GM23338 (cell line): ENCODE results near the gene CENPL.

Experiments used
- EZH2 ChIP-seq: fragments of 200-600 bp; sonication (generic); IDR thresholded peaks from one replicate; pipeline ENCODE4 v1.8.0; 2017; ENCODE audit warnings: antibody characterized with exemption, mild to moderate bottlenecking, low read depth; ENCODE audit not compliant: unreplicated experiment
- EZH2phosphoT487 ChIP-seq: fragments of 200-600 bp; sonication (generic); IDR thresholded peaks from one replicate; pipeline ENCODE4 v1.8.1; 2018; ENCODE audit warnings: antibody characterized with exemption; ENCODE audit not compliant: unreplicated experiment
- JUNB ChIP-seq: IDR thresholded peaks from one replicate; pipeline ENCODE4 v1.6.1; 2016; ENCODE audit warnings: antibody characterized with exemption; ENCODE audit not compliant: unreplicated experiment
- POLR2AphosphoS5 ChIP-seq: IDR thresholded peaks from 2 replicates; pipeline ENCODE4 v1.6.1; 2016; ENCODE audit warnings: antibody characterized with exemption, low read depth
- STAT1 ChIP-seq: IDR thresholded peaks from one replicate; pipeline ENCODE4 v1.6.1; 2016; ENCODE audit warnings: antibody characterized with exemption; ENCODE audit not compliant: unreplicated experiment
- ZNF114 ChIP-seq: fragments of 250-450 bp; sonication (Bioruptor Pico); IDR thresholded peaks from 2 replicates; pipeline ENCODE4 v1.5.0; 2020; ENCODE audit warnings: mild to moderate bottlenecking, moderate library complexity
- TF ChIP-seq, protein P1 (sequence below), 2 experiments: fragments of 200-600 bp in 1 of 2; sonication (generic) in 1 of 2; conservative IDR thresholded peaks; 2 replicates each; pipeline versions ENCODE4 v1.5.1 to v1.6.1; 2016 to 2017; ENCODE audit warnings: antibody characterized with exemption in 2 of 2, low read depth in 2 of 2, mild to moderate bottlenecking in 2 of 2, moderate library complexity in 1 of 2
- TF ChIP-seq, protein P2 (sequence below): IDR thresholded peaks from one replicate; pipeline ENCODE4 v1.6.1; 2018; ENCODE audit warnings: antibody characterized with exemption; ENCODE audit not compliant: unreplicated experiment

DNA sequence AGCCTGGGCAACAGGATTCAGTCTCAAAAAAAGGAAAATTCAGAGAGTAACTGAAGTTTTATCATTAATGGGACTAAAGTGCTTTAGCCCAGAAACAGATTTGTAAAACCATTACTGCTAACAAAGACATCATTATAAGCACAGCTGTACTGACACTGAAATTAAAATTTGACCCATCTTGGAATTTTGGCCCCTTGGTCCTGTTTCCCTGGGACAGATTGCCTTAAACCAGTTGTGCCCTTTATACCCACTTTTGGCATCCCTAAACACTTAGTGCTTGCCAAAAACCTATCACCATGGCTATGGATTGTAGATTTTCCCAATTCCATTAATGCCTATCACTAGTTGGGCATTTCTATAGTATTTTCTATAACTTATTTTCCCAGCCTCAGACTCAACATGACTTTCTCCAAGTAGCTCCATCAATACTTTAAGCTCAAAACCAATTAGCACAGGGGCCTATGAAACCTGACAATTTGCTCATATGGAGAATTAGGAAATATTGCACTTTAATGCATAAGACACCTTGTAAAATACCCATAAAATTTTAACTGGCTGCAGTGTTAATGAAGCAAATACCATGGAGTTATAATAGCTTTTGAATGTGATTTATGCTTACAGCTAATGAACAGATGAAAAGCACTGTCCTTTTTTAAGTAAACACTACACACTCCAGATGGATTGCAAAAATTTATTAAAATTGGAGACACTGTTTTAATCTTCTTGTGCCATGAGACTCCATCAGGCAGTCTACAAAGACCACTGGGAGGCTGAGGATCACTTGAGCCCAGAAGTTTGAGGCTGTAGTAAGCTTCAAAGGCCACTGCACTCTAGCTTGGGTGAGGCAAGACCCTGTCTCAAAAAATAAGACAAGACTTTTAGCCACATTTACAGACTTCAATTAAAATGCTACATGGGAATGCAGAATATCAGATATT, 38.8 kb upstream of the CENPL start:
- TF ChIP-seq EZH2phosphoT487 = no peak
- TF ChIP-seq, protein P1, sequence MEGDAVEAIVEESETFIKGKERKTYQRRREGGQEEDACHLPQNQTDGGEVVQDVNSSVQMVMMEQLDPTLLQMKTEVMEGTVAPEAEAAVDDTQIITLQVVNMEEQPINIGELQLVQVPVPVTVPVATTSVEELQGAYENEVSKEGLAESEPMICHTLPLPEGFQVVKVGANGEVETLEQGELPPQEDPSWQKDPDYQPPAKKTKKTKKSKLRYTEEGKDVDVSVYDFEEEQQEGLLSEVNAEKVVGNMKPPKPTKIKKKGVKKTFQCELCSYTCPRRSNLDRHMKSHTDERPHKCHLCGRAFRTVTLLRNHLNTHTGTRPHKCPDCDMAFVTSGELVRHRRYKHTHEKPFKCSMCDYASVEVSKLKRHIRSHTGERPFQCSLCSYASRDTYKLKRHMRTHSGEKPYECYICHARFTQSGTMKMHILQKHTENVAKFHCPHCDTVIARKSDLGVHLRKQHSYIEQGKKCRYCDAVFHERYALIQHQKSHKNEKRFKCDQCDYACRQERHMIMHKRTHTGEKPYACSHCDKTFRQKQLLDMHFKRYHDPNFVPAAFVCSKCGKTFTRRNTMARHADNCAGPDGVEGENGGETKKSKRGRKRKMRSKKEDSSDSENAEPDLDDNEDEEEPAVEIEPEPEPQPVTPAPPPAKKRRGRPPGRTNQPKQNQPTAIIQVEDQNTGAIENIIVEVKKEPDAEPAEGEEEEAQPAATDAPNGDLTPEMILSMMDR (conservative IDR thresholded peaks at IDR 0.05; ENCODE audit: low read depth in 2 of 2) = no peak
- no peak for TF ChIP-seq POLR2AphosphoS5
- no peak for TF ChIP-seq ZNF114
- TF ChIP-seq, protein P2, sequence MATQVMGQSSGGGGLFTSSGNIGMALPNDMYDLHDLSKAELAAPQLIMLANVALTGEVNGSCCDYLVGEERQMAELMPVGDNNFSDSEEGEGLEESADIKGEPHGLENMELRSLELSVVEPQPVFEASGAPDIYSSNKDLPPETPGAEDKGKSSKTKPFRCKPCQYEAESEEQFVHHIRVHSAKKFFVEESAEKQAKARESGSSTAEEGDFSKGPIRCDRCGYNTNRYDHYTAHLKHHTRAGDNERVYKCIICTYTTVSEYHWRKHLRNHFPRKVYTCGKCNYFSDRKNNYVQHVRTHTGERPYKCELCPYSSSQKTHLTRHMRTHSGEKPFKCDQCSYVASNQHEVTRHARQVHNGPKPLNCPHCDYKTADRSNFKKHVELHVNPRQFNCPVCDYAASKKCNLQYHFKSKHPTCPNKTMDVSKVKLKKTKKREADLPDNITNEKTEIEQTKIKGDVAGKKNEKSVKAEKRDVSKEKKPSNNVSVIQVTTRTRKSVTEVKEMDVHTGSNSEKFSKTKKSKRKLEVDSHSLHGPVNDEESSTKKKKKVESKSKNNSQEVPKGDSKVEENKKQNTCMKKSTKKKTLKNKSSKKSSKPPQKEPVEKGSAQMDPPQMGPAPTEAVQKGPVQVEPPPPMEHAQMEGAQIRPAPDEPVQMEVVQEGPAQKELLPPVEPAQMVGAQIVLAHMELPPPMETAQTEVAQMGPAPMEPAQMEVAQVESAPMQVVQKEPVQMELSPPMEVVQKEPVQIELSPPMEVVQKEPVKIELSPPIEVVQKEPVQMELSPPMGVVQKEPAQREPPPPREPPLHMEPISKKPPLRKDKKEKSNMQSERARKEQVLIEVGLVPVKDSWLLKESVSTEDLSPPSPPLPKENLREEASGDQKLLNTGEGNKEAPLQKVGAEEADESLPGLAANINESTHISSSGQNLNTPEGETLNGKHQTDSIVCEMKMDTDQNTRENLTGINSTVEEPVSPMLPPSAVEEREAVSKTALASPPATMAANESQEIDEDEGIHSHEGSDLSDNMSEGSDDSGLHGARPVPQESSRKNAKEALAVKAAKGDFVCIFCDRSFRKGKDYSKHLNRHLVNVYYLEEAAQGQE = no peak
- TF ChIP-seq JUNB = no peak
- TF ChIP-seq EZH2 = no peak
- TF ChIP-seq STAT1 = no peak
